Activated CD4-positive, alpha-beta T cell treated with anti-CD3 and anti-CD28 coated beads, Interleukin-2, Interleukin-4, amounts not matched to agents 100 ng/mL and 50 ng/mL, durations not matched to agents 16 hours and 8 hours (primary cell): Measurements from ENCODE around the gene CHPF.

Experiments used
- DNase-seq: peaks from one replicate; pipeline ENCODE4 v3.0.0-alpha.2; 2020; ENCODE audit warnings: low spot score

The CHPF gene

GRCh38 chr2:219551441-219552381, 8.1 kb upstream of the CHPF start:
- no peak for DNase-seq

- no peak for DNase-seq
Observed at GRCh38 chr2:219549619-219550018, 6.0 kb upstream of the CHPF start.

DNA sequence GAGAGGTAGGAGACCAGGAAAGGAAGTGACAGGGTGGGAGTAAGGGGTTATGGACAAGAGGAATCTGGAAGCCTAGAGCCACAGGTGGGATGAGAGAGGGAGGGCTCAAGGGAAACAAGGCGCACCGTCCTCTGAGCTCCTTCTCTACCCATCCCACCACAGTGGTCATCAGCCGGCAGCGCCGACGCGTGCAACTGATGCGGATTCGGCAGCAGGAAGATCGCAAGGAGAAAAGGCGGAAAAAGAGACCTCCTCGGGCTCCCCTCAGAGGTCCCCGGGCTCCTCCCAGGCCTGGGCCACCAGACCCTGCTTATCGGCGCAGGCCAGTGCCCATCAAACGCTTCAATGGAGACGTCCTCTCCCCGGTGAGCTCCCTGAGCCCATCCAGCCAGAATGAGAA, 5.4 kb upstream of the CHPF start:
- DNase-seq = no peak

DNA sequence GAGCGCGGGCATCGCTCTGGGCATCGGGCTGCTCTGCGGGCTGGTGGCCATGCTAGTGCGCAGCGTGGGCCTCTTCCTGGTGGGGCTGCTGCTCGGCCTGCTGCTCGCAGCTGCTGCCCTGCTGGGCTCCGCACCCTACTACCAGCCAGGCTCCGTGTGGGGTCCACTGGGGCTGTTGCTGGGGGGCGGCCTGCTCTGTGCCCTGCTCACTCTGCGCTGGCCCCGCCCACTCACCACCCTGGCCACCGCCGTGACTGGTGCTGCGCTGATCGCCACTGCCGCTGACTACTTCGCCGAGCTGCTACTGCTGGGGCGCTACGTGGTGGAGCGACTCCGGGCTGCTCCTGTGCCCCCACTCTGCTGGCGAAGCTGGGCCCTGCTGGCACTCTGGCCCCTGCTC, 4.0 kb upstream of the CHPF start:
- DNase-seq = no peak

DNA sequence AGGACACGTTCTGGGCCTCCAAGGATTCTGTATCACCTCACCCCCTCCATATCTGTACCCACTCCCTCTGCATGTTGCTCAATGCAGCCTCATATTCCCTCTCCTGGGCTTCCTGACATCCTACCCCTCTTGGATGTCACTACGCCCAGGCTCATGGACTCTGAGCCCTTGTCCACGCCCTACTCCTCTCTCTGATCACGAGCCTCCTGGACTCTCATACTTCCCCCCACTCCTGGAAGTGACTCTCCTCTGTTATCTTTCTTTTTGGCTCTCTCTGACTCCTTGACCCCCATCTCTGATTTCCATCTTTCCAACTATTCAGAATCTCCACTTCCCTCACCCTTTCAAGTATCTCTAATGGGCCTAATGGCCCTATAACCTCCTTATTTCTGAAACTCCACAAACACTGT, 2.3 kb upstream of the CHPF start:
- DNase-seq = no peak

GRCh38 chr2:219545295-219545942, 1.8 kb upstream of the CHPF start:
- no peak for DNase-seq

DNA sequence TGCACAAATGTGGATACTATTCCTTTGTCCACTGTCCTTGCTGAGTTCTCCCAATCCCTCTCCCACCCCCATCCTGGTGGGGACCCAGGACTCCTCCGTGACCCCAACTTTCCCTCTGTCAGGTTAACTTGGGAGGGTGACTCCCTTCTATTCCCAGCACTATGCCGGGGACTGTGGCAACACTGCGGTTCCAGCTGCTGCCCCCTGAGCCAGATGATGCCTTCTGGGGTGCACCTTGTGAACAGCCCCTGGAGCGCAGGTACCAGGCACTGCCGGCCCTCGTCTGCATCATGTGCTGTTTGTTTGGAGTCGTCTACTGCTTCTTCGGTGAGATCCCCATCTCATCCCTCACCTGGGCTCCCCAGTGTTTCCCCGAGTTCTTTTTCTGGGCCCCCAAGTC, 958 bp upstream of the CHPF start:
- DNase-seq = no peak

GRCh38 chr2:219542931-219543595, 546 bp downstream of the CHPF start:
- peak; percentile 34 for DNase-seq

DNA sequence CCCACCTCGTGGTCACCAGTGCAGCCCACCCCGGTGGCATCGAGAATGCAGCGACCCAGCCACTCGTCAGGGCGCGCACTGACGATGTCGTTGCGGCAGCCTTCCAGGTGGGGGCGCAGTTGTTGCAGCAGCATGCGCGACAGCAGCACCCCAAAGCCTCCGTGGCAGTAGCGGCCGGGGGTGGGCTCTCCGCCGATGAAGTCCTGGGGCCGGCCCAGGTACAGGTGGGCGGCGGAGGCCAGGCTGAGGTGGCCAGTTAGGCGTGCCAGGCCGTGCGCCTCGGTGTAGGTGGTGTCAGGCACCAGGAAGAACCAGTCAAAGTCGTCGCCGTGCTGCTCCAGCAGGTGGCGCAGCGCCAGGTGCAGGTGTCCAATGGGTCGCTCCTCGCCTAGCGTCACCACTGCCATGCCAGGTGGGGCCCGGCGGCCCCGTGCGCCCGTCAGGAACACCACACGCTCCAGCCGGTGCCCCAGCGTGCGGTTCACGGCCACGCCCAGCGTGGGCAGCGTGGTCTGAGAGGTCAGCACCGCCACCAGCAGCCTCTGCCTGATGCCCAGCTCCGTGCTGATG, 1.9 kb downstream of the CHPF start:
- peak; percentile 91 for DNase-seq

DNA sequence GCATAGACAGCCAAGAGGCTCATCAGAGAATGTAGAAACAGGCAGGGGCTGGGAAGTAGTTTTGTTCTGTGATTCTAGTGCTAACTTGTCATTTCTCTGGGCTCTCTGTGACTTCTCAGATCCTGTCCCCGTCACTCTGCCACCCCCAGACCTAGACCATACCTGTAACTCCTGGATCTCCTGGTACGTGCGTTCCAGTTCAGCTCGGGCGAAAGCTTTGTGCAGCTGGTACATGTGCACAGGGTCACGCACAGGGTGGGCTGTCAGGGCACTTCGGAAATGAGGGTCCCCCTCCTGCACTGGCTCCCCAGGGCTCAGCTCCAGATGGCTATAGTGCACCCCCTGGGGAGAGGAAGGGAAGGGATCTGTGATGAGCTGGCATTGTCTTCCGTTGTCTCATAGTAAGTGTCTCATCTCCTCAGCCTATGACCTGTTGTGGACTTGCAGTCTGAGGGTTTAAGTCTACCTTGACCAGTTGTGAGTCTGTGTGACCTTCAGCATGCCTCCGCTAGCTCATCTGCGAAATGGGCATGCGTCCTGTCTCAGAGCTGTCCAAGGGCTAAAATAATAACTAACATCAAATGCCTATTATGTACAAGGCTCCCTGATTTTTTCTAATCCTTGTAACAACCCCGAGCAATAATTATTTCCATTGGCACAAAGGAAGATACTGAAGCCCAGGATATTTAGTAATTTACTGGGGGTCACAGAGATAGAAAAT, 2.7 kb downstream of the CHPF start:
- DNase-seq = no peak

GRCh38 chr2:219539926-219540678, 3.5 kb downstream of the CHPF start:
- no peak for DNase-seq

- DNase-seq = no peak
Observed at GRCh38 chr2:219538956-219539788, 4.4 kb downstream of the CHPF start.

DNA sequence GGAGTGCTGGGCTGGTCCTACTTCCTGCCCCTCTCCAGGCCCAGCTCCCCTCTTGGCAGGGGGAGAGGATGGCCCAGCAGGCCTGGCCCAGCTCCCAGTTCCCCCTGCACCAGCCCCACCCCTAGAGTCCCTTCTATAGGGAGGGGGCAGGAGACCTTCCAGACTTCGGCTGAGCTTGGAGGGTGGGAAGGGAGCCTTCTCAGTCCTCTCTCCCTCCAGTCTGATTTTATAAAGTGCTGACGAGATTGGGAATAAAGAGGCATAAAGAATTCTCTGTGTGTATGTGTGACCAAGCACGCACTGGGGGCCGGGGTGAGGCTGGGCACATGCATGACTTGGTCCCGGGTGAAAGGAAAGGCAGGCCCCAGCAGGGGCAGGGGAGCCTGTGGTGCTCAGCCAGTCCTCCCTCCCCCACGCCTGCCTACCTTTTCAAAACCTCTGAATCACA, 5.1 kb downstream of the CHPF start:
- no peak for DNase-seq

GRCh38 chr2:219537657-219538488, 5.7 kb downstream of the CHPF start:
- DNase-seq = no peak

GRCh38 chr2:219536967-219537366, 6.6 kb downstream of the CHPF start:
- DNase-seq = no peak

DNA sequence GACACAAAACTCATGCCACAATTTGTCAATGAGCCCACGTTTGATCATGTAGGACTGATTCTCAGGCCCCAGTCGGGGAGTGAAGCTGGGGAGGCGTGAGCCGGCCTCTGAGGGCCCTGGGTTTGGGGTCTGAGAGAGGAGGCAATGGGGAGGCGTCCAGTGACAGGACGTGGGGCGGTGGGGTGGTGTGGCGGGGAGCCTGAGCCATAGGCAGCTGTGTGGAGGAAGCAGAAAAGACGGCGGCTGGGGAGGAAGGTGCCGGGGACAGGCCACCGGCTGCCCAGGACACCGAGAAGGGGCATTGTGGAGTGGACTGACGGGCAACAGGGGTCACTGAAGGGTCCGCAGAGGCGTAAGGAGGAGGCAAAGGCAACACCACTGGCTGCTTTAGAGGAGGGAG, 7.2 kb downstream of the CHPF start:
- DNase-seq = no peak

DNA sequence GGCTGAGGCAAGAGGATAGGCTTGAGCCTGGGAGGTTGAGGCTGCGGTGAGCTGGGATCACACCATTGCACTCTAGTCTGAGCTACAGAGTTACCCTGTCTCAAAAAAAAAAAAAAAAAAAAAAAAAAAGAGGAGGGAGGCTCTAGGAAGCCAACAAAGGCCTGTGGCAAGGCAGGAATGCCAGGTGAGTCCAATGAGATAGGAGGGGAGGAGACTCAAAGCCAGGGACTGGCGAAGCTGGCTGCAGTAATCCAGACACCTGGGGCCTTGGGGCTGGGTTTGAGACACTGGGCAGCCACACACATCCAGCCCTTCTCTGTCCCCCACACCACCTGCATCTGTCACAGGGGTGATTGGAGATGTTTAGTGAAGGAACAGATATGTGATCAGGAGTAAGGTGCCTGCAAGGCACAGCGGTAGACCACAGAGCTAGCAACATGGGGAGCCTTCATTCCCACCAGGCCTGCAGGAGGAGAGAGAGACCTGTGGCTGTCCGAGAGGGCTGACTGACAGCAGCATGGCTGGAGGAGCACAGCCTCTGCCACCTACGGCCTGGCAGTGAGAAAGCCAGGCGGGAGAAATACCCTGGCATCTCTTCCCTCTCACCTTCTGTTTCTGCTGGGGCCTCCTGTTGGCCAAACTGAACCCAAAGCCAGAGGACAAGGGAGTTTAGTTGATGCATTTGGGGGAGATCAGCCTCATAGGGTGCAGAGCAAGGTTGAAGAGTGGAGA, 9.5 kb downstream of the CHPF start:
- DNase-seq = no peak

- no peak for DNase-seq
Observed at GRCh38 chr2:219532378-219532649, 11.3 kb downstream of the CHPF start.
